GM21515 (cell line): ENCODE measurements around the gene DNAH8.

Experiments used
- ATAC-seq: cut with Tn5 transposase; IDR thresholded peaks from one replicate; pipeline ENCODE4 v1.9.1; 2021; ENCODE audit not compliant: unreplicated experiment

The DNAH8 gene, protein sequence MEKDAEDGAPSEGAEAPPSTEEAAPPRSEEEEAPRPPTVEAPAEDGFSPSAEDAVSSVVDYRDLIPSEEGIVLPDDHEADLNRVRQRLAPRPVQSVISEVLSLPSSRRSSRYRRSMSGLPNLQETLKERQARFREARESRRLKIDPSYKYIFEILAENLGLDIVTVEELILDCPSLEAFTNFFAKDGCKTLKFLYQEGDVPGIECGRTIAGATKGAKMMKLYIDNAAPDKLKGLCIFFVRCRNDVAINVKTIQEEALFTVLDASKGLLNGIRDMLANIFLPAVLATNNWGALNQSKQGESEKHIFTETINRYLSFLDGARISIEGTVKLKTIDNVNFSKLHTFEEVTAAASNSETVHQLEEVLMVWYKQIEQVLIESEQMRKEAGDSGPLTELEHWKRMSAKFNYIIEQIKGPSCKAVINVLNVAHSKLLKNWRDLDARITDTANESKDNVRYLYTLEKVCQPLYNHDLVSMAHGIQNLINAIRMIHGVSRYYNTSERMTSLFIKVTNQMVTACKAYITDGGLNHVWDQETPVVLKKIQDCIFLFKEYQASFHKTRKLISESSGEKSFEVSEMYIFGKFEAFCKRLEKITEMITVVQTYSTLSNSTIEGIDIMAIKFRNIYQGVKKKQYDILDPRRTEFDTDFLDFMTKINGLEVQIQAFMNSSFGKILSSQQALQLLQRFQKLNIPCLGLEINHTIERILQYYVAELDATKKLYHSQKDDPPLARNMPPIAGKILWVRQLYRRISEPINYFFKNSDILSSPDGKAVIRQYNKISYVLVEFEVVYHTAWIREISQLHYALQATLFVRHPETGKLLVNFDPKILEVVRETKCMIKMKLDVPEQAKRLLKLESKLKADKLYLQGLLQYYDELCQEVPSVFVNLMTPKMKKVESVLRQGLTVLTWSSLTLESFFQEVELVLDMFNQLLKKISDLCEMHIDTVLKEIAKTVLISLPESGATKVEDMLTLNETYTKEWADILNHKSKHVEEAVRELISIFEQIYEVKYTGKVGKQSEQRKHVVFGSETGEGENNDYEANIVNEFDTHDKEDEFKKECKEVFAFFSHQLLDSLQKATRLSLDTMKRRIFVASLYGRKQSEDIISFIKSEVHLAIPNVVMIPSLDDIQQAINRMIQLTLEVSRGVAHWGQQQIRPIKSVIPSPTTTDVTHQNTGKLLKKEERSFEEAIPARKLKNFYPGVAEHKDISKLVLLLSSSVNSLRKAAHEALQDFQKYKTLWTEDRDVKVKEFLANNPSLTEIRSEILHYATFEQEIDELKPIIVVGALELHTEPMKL (N-terminal part only)

DNA sequence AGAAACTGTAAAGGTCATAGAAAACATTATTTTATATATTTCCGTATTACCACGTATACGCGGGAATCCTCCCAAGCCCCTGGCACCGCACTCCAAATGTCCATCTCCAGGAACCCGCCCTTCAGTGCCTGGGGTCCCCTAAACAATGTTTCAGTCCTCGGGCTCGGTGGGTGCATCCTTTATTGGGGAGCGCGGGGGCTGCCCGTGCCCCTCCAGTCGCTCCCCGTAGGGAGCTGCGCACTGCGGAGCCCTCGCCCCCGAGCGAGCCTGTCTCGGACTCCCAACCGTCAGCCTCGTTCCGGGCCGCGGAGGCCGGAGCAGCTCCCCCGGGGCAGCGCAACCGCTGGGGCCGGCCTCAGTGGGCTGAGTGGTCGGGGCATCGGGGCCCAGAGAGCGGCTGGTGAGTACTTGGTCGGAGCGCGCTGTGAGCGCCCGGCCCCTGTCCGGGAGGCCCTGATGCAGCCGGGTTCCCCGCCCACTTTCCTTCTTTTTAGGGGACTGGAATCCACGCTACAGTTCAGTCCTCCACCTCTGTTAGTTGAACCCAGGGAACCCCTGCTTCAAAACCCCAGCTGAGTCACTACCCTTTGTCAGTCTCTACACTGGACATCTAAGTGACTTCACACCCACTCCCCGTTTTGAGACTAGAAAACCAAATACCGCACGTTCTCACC, at the start of gene DNAH8:
Gene DNAH8 (plus strand): TSS at position 296 of the 674 bp plus-strand sequence. CDS start 7,499 bp downstream, outside the sequence.
- ATAC-seq = no peak

DNA sequence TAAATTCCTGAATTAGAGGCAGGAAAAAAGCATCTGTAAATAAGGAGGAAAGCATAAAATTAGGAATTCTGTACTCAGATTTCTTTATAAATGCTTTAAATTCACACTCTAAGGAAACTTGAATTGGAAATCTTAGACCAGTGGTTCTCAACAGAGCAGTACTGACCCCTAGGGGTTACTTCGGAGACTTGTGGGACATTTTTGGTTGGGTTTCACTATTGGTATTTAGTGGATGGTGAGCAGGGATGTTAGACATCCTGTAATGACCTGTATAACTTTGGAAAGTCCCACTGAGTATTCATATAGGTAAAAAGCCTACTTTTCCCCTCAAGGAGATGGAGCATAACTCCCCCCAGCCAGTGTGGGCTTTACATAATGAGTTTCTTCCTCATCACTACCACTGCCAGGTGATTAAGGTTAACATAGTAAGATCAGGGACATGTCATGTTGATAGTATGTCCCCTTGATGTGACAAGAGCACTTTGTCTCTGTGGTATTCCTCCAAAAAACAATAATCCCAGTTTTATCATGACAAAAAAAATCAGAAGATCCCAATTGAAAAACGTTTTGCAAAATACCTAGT, 43.1 kb upstream of the DNAH8 start:
- peak; percentile 67 for ATAC-seq

DNA sequence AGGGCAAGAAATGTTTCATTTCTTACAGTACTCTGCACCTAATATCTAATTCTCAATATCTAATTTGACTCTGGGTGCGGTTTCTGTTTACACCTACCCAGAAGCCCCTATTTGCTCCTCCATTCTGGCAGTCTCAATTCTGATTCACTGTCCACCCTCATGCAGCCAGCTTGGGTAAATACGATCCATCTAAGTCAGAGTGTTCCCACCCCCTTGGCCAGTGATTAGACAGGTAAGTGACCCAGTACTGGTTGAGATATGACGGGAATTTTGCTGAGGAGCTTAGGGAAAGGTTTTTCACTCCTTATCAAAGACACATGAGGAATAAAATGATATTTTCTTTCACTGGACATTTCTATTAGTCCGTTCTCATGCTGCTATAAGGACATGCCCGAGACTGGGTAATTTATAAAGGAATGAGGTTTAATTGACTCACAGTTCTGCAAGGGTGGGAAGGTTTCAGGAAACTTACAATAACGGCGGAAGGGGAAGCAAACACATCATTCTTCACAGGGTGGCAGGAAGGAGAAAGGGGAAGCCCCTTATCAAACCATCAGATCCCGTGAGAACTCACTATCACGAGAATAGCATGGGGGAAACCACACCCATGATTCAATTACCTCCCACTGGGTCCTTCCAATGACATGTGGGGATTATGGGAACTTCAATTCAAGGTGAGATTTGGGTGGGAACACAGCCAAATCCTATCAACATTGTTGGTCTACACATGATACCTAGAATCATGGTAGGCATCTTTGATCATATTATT, 41.5 kb upstream of the DNAH8 start:
- no peak for ATAC-seq

DNA sequence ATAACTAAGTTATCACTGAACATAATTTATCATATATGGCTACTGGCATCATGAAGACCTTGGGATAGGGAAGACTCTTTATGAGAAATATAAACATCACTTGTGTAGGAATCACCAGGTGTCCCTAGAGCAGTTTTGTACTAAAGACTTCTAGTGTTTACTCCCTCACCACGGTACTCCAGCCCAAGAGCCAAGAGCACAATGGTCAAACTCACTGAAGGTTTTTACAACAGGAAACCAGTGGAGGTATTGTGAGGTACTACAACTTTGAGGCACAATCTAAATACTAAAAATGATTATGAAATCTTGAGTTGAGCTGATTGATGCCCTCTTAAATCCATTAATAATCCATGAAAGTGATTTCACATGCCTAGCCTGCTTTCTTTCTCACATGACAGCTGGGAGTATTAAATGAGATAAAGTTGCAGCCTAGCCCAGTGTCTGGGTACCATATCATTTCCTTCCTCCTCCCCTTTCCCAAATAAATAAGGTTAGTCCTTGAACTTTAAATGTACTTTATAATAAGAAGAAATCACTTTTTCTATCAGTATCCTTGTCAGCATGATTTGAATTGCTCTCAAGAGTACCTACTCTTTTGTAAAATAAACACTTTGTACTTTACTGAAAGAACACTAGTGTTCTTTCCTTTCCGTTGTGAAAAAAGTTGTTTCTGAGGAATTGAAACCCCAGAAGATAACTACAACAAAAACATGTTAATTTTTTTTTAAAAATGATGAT, 38.7 kb upstream of the DNAH8 start:
- ATAC-seq = no peak

DNA sequence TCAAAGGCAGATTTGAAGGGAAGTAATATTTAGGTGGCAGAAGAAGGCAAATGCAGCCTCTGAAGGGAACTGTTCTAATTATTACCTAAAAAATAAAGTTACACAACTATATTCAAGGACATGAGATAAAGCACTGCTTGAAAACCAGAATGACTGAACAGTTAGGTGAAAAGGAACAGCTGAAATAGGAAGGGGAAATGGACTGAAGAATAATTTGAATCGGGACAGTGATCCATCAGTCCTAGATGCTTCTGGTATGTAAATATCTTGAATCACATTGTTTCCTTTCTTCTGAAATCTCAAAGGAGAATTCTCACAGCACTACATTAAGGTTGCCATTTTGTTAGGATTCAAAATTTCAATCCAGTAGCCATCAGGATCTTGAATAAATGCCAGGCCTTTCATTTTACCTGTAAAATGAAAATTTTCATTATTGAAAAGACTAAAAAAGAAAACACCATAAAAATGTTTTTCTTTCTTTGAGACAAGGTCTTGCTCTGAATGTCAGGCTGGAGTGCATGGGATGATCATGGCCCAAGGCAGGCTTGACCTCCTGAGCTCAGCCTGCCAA, 38.1 kb upstream of the DNAH8 start:
- no peak for ATAC-seq

DNA sequence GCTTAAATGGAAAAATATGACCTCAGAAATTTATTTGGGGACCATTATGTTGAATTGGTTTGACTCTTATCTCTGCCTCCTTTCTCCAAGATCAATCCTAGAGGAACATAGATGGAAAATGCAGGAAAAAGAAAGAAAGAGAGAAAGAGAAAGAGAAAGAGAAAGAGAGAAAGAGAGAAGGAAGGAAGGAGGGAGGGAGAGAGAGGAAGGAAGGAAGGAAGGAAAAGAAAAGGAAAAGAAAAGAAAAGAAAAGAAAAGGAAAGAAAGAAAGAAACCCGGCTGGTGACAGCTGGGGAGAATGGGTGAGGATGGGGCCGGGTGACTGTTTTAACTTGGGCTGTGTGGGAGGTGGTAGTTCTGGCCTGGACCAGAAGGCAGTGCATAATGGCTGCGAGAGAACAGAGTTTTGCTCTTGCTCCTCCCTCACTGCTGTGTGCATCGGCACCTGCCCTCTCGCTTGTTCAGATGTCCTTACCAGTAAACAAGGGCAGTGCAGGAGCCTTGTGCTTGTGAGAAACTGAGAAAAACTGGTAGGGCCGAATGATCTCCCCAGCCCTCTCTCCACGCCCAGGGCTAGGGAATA, 36.8 kb upstream of the DNAH8 start:
- ATAC-seq = no peak

DNA sequence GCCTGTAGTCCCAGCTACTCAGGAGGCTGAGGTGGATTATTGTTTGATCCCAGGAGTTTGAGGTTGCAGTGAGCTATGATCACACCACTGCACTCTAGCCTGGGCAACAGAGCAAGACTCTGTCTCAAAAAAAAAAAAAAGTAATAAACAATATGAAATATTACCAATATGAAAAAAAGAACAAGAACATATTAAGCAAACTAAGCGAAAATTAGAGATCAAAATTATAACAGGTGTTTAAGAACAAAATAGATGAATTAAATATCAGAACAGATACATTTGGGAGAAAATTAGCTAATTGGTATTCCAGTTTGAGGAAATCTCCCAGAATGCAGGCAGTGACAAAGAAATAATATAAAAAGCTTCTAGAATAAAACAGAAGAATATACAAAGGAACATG, 35.4 kb upstream of the DNAH8 start:
- no peak for ATAC-seq

DNA sequence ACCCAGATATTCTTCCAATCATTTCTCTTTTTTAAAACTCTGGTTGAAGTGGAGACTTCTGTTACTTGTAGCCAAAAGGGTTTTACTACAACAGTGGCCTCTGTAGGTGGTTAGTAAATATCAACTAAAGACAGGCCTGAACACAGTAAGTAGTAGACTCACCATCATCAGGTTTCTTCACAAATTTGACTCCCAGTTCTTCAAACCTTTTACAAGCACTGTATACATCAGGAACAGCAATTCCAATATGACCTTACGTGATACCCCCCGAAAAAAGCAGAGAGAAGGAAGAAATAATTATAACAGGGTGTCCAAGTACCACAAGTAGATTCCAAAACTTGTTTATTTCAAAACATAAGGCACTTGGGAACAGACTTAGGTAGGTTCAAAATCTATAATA, 33.3 kb upstream of the DNAH8 start:
- no peak for ATAC-seq

DNA sequence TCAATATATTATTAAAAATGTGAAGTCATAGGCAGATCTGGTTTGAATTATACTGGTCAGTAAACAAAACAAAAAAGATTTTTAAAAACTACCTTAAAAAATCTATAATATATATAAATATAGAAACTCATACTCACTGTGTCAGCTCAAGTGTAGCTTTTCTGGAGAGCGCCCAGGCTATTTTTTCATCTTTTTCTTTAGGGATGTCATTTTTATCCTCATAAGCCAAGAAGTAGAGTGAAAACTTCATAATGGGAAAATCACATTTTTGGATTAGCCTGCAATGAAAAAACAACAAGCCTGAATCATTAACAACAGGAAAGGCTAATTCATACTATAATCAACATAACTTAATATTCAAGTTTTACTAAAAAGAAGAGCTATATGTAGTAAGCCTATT, 30.9 kb upstream of the DNAH8 start:
- no peak for ATAC-seq

DNA sequence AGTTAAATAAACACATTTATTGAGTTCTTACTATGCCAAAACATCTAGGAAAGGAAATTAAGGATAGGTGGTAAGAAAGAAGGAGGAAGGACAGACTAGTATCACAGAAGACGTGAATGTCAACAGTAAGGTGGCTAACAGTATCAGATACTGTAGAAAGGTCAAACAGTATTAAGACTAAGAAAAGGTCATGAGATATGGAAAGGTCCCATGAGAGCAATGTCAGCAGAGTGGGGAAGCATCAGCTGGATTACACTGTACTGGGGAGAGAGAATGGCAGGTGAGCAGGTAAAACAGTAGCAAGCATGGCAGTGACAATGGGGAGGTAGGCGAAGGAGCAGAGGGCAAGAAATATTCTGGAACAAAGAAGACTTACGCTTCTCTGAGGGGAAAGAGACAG, 30.2 kb upstream of the DNAH8 start:
- no peak for ATAC-seq

DNA sequence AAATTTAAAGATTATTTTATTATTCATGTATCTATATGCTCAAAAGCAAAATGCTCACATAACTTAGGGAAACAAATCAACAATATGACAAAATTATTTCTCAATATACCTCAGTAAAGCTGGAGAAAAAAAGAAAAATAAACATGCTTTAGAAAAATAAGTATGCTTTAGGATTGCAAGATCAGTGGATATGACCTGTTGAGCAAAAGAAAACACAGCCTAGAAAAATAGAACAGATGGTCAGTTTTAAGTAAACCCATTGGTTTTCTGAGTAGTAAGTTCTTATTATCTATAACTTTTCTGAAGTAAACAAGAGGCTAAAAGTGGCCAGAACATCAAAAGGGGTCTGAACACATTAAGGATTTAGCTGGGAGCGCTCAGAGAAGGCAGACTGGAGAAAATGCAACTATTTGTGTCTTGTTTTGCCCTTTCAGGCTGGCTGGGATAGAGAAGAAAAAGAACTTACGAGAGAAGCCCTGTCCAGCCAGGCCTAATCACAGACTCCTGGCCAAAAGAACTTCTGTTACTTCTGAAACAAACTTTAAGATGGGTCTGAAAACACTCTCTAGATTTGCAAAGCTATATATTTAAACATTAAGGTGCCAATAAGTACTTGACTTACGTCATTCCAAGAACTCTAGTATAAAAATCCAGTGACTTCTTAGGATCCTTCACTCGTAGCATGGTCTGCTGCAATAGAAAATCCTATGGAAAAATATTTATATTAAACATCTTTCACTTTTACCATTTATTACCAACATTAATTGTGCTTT, 28.7 kb upstream of the DNAH8 start:
- ATAC-seq = no peak

DNA sequence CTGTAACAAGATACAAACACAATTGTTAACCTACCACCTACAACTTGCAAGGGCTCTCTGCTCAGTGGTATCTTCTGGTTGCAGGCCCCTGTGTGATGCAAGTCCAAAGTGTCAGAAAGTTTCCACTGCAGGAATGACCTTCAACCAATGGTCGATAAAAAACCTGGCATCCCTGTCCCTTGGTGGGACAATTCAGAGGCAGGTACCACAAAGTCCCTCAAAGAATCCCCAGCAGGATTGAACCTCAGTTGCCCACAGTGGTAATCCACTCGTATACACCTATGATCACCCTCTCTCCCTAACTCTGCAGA, 28.1 kb upstream of the DNAH8 start:
- ATAC-seq = no peak

DNA sequence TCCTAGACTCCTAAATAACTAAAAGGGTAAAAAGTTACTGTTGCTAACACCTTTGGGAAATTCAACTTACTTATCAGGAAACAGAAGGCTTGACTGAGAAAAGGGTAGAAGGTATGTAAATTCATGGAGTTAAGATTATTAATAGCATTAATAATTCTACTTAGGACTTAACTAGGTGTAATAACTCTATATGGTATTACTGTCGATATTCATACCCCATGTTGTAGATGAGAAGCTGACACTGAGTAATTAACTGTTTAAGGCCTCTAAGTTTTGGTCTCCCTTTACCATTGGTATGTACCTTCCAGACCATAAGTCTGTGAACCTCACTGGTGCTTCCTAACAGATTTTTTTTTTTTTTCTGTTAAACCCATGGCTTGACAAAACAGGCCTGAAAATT, 27.6 kb upstream of the DNAH8 start:
- ATAC-seq = no peak

DNA sequence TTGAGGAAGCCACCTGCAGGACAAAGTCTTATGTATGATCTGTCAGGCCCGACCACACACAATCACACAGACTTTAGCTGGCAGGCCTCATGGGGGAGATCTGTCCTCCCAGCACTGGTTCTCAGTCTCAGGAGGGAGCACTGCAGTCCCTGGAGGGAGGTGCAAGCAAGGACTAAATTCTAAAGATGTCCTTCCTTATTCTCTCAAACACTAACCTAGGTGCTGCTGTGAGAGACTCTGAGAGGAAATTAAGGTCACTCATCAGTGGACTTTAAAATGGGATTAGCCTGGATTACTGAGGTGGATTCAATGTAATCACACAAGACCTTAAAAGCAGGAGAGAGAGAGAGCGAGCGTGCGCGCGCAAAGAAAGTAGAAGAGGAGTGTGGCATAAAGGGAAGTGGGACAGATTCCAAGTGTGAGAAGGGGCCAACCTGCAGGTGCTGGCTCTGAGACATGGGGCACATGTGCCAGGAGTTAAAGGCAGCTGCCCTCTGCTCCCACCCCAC, 26.5 kb upstream of the DNAH8 start:
- peak; percentile 56 for ATAC-seq

DNA sequence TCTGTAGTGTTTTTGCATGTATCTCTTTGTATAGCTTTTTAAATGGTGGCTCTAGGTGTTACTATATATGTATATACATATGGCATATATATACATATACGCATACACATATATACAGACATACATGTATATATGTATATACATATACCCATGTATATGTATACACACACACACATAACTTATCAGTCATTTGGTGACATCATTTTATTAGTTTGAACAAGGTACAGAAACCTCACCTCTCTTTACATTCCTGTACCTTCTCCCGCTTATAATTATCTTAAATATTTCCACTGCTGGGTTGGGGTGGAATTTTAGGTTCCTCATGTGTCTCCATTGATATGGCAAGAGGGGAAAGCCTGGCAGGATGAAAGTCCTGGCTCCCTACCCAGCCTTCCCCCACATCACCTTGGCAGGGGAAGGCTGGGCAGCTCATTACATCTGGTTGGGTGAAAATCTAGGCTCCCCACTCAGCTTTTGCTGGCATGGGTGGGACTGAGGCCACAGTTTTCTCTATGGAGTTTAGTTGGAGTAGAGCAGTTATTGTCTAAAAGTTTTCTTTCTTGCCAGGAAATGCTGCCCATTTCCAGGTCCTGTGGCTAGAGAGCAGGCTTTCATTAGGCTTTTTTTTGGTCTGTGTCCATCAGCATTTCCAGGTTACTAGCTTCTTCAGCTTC, 19.7 kb upstream of the DNAH8 start:
- no peak for ATAC-seq

DNA sequence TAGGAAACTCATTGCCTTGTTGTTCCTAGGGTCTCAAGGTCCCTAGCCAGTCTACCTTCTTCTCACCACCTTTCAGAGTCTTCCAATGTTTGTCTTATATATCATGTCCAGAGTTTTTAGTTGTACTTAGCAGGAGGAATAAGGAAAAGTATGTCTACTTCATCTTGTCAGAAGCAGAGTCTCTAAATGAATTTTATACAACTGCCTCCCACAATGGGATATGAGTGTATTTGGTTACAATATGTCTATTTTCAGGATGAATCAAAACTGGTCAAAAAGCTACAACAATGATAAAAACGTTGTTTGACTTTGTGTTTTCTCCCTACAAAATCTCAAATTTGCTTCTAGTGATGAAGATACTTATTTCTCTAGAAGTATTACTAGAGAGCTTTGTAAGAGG, 19.2 kb upstream of the DNAH8 start:
- ATAC-seq = no peak

DNA sequence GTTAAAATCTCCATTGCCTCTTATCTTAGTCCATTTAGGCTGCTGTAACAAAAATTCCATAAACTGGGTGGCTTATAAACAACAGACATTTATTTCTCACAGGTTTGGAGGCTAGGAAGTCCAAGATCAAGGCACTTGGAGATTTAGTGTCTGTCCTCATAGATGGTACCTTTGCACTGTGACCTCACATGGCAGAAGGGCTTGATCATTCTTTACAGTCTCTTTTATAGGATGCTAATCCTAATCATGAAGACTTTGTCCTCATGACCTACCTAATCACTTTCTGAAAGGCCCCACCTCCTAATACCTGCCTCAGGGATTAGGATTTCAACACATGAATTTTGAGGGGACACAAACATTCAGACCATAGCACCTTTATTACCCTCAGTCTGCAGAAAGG, 18.8 kb upstream of the DNAH8 start:
- ATAC-seq = no peak
